Measurements from ENCODE around the gene THAP7. TPM values are rescaled to one million over a fixed set of nuclear protein-coding genes. Genes with fewer than 3 reads are reported as not detected.

Gene THAP7
- total RNA-seq, 1 experiment from 2014 or later: 24.6 TPM

GRCh38 chr22:21034989-21035388 lies 33.1 kb upstream of the THAP7 start:
- H3K27ac ChIP-seq (ENCODE audit: insufficient read length, low read depth, low read length): no peak overlapping the region
- no peaks in the 10 kb centered on the region for H3K4me1 ChIP-seq (ENCODE audit: insufficient read depth, low read length)
- no CpG with 5 or more reads among the region's 3 CpGs for WGBS (ENCODE audit: extremely low coverage, insufficient read length, low lambda C conversion rate)
- no peak overlapping the region for H4K91ac ChIP-seq (ENCODE audit: insufficient read length, low read depth, low read length)
- no peak overlapping the region for H2BK15ac ChIP-seq (ENCODE audit: low read depth, low read length)
- H3K79me1 ChIP-seq (ENCODE audit: insufficient read depth, low read depth, low read length, poor library complexity, severe bottlenecking): no peaks in the 10 kb centered on the region
- no peaks in the 10 kb centered on the region for H3K79me2 ChIP-seq (ENCODE audit: insufficient read depth, low read length)
- no peak for DNase-seq
- TF ChIP-seq, protein P1, sequence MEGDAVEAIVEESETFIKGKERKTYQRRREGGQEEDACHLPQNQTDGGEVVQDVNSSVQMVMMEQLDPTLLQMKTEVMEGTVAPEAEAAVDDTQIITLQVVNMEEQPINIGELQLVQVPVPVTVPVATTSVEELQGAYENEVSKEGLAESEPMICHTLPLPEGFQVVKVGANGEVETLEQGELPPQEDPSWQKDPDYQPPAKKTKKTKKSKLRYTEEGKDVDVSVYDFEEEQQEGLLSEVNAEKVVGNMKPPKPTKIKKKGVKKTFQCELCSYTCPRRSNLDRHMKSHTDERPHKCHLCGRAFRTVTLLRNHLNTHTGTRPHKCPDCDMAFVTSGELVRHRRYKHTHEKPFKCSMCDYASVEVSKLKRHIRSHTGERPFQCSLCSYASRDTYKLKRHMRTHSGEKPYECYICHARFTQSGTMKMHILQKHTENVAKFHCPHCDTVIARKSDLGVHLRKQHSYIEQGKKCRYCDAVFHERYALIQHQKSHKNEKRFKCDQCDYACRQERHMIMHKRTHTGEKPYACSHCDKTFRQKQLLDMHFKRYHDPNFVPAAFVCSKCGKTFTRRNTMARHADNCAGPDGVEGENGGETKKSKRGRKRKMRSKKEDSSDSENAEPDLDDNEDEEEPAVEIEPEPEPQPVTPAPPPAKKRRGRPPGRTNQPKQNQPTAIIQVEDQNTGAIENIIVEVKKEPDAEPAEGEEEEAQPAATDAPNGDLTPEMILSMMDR (conservative IDR thresholded peaks at IDR 0.05): no peak
- Mint-ChIP-seq H3K4me1 (peaks cover 0 to 6% of the 10 kb centered on the region in 2 experiments; a peak in 1 of 4 replicates), H3K9me3 (no peaks in the 10 kb centered on the region), H3K36me3 (ENCODE audit: insufficient read depth in 1 of 3, low read depth in 3 of 3) (no peaks in the 10 kb centered on the region), H3K4me3 (no peak overlapping the region), H3K27ac (no peak overlapping the region), H3K27me3 (ENCODE audit: low read depth) (peaks cover 40% of the 10 kb centered on the region)
- H3T11ph ChIP-seq (ENCODE audit: low read length): no peak overlapping the region
- no peak overlapping the region for H2BK120ac ChIP-seq (ENCODE audit: low read depth, low read length, poor library complexity, severe bottlenecking)
- no peak overlapping the region for H3K18ac ChIP-seq (ENCODE audit: insufficient read length, low read depth, low read length)
- H2BK5ac ChIP-seq (ENCODE audit: insufficient read length, low read length): no peak overlapping the region
- H3K23ac ChIP-seq (ENCODE audit: insufficient read length, low read depth, low read length): no peak overlapping the region
- H3K4me2 ChIP-seq (ENCODE audit: insufficient read depth, insufficient read length, low read length): no peak overlapping the region
- H2BK20ac ChIP-seq (ENCODE audit: low read depth, low read length, poor library complexity, severe bottlenecking): no peak overlapping the region
- no peak overlapping the region for H2BK12ac ChIP-seq (ENCODE audit: insufficient read length, low read depth, low read length)
- no peak overlapping the region for H3K4ac ChIP-seq (ENCODE audit: low read depth, low read length)
- no peaks in the 10 kb centered on the region for H3K9me3 ChIP-seq (ENCODE audit: control insufficient read depth, low read depth, low read length)
- no peaks in the 10 kb centered on the region for H4K20me1 ChIP-seq (ENCODE audit: control insufficient read depth, insufficient read depth, insufficient read length)
- no peak overlapping the region for H4K5ac ChIP-seq (ENCODE audit: insufficient read length, low read depth, low read length)
- no peak overlapping the region for H2AFZ ChIP-seq (ENCODE audit: low read length)
- H4K8ac ChIP-seq (replicated peaks; ENCODE audit: insufficient read length, low read depth, low read length): no peak overlapping the region
- H3K14ac ChIP-seq (ENCODE audit: insufficient read depth, low read length): no peak overlapping the region
- no peak overlapping the region for H2AK5ac ChIP-seq (ENCODE audit: insufficient read length, low read length)
- H3K23me2 ChIP-seq (ENCODE audit: insufficient read length, low read depth, low read length, poor library complexity, severe bottlenecking): no peaks in the 10 kb centered on the region
- H3K27me3 ChIP-seq (ENCODE audit: insufficient read depth, low read length): peaks cover 3% of the 10 kb centered on the region; the same call in 1 of the 2 replicates
- H3K9ac ChIP-seq (ENCODE audit: extremely low read depth, insufficient read length, low read length): no peak overlapping the region
- H3K56ac ChIP-seq (ENCODE audit: insufficient read length, low read depth, low read length): no peak overlapping the region

All from H9 (cell line).